Measurements from ENCODE around the gene TBRG4.

The TBRG4 gene

GRCh38 chr7:45068236-45069023, 43.1 kb downstream of the TBRG4 start:
- H3K9me3 ChIP-seq (ENCODE audit: control insufficient read depth, insufficient read depth, low read depth, low read length) = no peaks in the 10 kb centered on the region
- no peak overlapping the region for H3K4me3 ChIP-seq (ENCODE audit: low read depth, low read length)
- H3K4me1 ChIP-seq (ENCODE audit: control insufficient read depth, insufficient read depth, low read length) = no peaks in the 10 kb centered on the region
- CTCF ChIA-PET = interaction anchor here (1.1 kb wide), 2 partner anchors 15 to 95 kb away, joined by 3 read pairs; no protein-coding TSS in a partner anchor
- no peak overlapping the region for H3K27ac ChIP-seq (ENCODE audit: extremely low read depth, low read depth, low read length)
- H3K36me3 ChIP-seq (ENCODE audit: control insufficient read depth in 2 of 2, insufficient read depth in 1 of 2, low read length in 2 of 2) = peaks cover 0 to 47% of the 10 kb centered on the region in 2 experiments; a peak in 2 of 3 replicates
- TF ChIP-seq ZNF423 (tag by site-specific recombination; IDR thresholded peaks at IDR 0.05) = no peak
- TF ChIP-seq ZNF169 (tag by site-specific recombination; IDR thresholded peaks at IDR 0.05) = no peak
- no peak for TF ChIP-seq ZBTB44 (tag by site-specific recombination; IDR thresholded peaks at IDR 0.05)
- no peak for TF ChIP-seq ZNF221 (tag by site-specific recombination; IDR thresholded peaks at IDR 0.05; ENCODE audit: borderline replicate concordance)
- no peak for TF ChIP-seq SP2 (tag by site-specific recombination; IDR thresholded peaks at IDR 0.05)
- TF ChIP-seq, protein P1, sequence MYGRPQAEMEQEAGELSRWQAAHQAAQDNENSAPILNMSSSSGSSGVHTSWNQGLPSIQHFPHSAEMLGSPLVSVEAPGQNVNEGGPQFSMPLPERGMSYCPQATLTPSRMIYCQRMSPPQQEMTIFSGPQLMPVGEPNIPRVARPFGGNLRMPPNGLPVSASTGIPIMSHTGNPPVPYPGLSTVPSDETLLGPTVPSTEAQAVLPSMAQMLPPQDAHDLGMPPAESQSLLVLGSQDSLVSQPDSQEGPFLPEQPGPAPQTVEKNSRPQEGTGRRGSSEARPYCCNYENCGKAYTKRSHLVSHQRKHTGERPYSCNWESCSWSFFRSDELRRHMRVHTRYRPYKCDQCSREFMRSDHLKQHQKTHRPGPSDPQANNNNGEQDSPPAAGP (tag by site-specific recombination; IDR thresholded peaks at IDR 0.05) = peak; percentile 36; the same call in 1 of the 2 replicates
- TF ChIP-seq ZNF366 (tag by site-specific recombination; conservative IDR thresholded peaks at IDR 0.05) = no peak
- no peak for TF ChIP-seq ELK4 (IDR thresholded peaks at IDR 0.05; ENCODE audit: borderline replicate concordance, low read depth, low read length)
- TF ChIP-seq KLF1 (tag by site-specific recombination; IDR thresholded peaks at IDR 0.05) = peak; percentile 99
- POLR2A ChIA-PET = no interaction called here

DNA sequence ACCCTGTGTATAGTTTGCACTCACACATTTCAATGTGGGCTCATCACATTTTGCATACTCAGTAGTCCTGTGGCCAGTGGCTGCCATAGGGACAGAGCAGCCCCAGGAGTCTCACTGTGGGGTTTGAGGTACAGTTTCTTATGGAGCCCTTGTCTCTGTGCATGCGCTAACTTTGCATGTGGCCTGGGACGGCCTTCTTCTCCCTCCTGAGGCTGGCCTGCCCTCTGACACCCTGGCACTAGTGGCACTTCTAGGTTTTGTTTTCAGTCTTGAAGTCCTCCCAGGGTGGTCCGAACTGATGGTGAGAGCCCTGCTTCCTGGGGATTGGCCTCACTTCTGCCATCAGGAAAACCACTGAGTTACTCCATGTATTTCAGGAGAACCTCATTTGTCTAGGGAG, 43.9 kb downstream of the TBRG4 start:
- CTCF ChIA-PET = interaction anchor here (0.6 to 1.1 kb wide), 2 partner anchors 94 to 262 kb away, joined by 3 read pairs; no protein-coding TSS in a partner anchor
- Histone ChIP-seq H3K4me3 (ENCODE audit: low read depth, low read length) (no peak overlapping the region), H3K36me3 (ENCODE audit: control insufficient read depth in 2 of 2, insufficient read depth in 1 of 2, low read length in 2 of 2) (peaks cover 0 to 44% of the 10 kb centered on the region in 2 experiments; a peak in 2 of 3 replicates), H3K4me1 (ENCODE audit: control insufficient read depth, insufficient read depth, low read length) (no peaks in the 10 kb centered on the region), H3K27ac (ENCODE audit: extremely low read depth, low read depth, low read length) (no peak overlapping the region), H3K9me3 (ENCODE audit: control insufficient read depth, insufficient read depth, low read depth, low read length) (no peaks in the 10 kb centered on the region)
- POLR2A ChIA-PET = no interaction called here
- no peak for TF ChIP-seq ZNF423 (tag by site-specific recombination; IDR thresholded peaks at IDR 0.05)
- TF ChIP-seq SP2 (tag by site-specific recombination; IDR thresholded peaks at IDR 0.05) = no peak
- no peak for TF ChIP-seq ZNF24 (tag by site-specific recombination; IDR thresholded peaks at IDR 0.05)
- TF ChIP-seq, protein P2, sequence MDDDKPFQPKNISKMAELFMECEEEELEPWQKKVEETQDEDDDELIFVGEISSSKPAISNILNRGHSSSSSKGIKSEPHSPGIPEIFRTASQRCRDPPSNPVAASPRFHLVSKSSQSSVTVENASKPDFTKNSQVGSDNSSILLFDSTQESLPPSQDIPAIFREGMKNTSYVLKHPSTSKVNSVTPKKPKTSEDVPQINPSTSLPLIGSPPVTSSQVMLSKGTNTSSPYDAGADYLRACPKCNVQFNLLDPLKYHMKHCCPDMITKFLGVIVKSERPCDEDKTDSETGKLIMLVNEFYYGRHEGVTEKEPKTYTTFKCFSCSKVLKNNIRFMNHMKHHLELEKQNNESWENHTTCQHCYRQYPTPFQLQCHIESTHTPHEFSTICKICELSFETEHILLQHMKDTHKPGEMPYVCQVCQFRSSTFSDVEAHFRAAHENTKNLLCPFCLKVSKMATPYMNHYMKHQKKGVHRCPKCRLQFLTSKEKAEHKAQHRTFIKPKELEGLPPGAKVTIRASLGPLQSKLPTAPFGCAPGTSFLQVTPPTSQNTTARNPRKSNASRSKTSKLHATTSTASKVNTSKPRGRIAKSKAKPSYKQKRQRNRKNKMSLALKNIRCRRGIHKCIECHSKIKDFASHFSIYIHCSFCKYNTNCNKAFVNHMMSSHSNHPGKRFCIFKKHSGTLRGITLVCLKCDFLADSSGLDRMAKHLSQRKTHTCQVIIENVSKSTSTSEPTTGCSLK (tag by site-specific recombination; IDR thresholded peaks at IDR 0.05) = no peak
- no peak for TF ChIP-seq IKZF3 (tag by site-specific recombination; IDR thresholded peaks at IDR 0.05)
- TF ChIP-seq, protein P1 (tag by site-specific recombination; IDR thresholded peaks at IDR 0.05) = no peak
- no peak for TF ChIP-seq ZNF426 (tag by site-specific recombination; IDR thresholded peaks at IDR 0.05)
- no peak for TF ChIP-seq ZNF140 (tag by site-specific recombination; IDR thresholded peaks at IDR 0.05)
- TF ChIP-seq ZNF175 (tag by site-specific recombination; IDR thresholded peaks at IDR 0.05) = no peak
- no peak for TF ChIP-seq WT1 (tag by site-specific recombination; IDR thresholded peaks at IDR 0.05)
- TF ChIP-seq ZNF513 (tag by site-specific recombination; IDR thresholded peaks at IDR 0.05) = no peak

All from HEK293 (cell line).